Activated CD4-positive, CD25-positive, alpha-beta regulatory T cell treated with anti-CD3 and anti-CD28 coated beads, Interleukin-2, amount 50 U/mL, for 24 hours (primary cell): ENCODE measurements around the gene CACNA2D4.
A peak's percentile ranks its signal among the peaks of the same experiment; 100 is the strongest.

Experiments
- ATAC-seq, 2 donors: fragments of 150-1000 bp; cut with Tn5 transposase; one replicate each; pipeline ENCODE4 v1.10.0; 2021; ENCODE audit warnings: mild to moderate bottlenecking in 1 of 2, moderate library complexity in 1 of 2

The CACNA2D4 gene

DNA sequence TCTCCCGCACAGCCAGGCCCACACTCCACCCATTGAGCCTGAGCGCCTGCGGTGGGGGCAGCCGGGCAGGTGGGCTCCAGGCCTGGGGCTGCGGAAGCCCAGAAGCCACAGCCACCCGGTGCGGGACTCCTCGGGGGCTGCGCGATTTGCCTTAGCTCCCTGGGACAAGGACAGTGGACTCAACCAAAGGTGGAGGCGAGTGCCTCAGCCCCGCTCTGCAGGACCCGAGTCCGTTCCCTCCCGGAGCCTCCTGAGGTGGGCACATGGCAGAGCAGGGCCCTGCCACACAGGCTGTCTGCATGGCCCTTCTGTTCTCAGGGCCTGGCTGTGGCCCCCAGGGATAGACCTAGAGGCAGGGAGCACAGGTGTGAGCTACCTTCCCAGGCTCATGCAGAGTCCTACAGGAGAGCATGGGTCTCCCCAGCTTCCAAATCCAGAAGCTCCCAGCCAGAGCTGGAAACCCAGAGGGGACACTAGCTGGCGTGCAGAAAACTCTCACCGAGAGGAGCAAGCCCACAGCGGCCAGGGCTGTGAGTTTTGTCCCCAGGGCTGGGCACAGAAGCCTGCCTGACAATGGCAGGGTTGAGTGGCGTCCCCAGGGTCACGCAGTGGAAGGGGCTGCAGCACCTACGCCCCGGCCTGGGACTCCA is 120.3 kb downstream of the CACNA2D4 start:
- no peak for ATAC-seq

DNA sequence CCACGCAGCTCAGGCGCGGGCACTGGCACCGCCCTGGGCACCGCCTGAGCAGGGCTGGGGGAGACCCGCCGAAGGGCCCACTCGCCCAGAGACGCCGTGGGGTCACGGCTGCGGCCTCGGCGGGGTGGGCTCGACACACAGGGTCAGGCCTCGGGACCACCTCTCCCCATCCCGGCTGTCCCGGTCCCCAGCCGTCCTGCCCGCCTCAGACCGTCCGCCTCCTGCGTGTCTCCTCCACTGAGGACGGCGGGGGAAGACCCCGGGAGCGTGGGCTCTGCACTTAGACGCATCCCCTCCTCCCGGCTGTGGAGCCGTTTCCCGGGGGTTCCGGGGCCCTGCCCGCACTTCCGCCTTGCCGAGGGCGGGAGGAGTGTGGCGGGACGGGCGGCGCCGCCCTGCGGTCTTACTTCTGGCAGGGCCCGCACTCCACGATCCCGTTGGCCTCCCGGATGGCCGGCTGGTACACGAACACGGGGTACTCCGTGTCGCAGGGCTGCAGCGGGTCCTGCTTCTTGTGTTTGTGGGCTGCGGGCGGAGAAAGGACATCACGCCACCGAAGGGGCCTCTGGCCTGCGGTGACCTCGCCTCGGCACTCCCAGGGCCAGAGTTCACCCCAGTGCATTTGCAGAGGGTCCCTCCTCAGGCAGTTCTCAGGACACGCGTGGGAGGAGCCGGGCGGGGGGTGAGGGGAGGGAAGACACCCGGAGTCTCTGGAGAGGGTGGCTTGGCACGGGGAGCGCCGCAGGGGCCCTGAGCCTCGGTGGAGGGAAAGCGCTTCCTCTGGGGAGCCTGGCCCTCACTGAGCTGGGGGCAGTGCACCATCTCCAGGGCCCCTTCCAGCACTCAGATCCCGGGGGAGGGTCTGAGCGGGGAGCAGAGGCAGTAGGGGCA is 121.2 kb downstream of the CACNA2D4 start:
- ATAC-seq = peak in 1 of 2 donors; percentile 8

DNA sequence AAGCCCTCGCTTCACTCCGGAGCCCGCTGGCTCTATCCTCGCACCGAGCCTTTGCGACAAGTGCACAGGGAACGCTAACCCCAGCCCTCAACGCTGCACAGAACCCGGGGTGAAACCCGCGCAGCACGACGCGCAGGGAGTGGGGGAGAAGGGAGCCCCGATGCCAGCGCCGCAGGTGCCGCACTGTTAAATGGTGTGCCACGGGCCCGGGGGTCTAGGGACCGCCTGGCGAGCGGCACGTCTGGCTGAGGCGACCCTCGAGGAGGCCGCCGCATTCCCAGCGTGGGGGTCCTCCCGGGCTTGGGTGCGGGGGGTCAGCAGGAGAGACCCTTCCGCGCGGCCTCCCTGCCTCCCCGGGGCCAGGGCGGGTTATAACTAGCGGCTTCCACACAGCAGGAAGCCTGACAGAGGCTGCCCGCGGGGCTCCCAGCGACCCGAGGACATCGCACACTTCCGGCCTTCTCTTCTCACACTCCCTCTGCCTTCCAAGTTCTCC is 121.9 kb downstream of the CACNA2D4 start:
- peak; percentile 26 to 27 for ATAC-seq

DNA sequence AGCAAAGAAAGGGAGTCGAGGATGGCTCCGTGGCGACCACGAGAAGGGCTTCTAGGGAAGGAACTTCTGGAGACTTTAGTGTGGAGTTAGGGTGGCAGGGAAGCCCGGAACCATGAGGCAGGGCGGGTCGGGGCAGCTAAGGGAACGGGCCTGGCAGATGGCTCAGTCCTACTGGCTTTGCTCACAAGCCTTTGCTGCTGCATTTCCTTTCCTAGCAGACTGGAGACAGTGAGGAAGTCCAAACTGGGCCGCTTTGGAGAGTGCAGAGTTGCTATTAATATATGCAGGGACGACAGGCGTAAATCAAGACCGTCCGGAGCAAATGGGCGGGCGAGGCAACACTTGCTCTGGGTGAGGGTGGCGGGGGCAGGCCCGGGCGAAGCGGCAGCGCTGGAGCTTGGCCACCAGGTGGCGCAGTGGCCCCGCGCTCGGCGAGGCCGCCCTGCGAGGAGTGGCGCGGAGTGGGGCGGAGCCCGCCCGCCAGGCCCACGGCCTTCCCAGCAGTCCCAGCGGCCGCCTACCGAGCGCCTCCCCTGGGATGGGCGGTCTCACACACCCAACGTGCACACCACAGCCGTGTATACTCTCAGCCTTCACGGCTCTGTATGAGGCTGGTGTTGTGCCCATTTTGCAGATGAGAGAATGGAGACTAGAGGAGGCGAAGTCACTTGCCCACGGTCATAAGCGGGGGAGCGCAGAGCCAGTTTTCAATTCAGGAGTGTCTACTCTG is 122.5 kb downstream of the CACNA2D4 start:
- ATAC-seq = peak; percentile 98 to 99

DNA sequence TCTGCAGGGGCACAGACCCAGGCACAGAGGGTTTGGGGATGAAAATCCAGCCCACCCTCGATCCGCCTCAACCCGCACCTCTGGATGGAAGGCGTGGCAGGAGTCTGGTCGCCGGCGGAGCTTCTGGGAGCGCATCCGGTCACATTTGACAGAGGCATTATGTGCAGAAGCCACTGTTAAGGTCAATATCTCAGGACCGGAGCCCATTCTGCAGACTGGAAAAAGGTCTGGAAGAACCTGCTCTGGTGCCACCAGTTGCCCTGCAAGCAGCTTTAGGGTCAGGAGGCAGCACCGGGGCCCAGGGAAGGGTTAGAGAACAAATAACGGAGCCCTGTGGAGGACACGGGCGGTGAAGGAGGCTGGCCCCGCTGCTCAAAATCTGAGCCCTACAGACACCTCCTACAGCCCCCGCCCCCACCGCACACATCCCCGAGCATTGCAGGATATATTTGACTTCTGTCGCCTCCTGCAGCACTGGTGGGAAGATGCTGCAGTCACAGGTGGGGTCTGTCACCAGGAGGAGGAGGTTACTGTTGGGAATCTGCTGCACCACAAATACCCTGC is 123.1 kb downstream of the CACNA2D4 start:
- no peak for ATAC-seq

DNA sequence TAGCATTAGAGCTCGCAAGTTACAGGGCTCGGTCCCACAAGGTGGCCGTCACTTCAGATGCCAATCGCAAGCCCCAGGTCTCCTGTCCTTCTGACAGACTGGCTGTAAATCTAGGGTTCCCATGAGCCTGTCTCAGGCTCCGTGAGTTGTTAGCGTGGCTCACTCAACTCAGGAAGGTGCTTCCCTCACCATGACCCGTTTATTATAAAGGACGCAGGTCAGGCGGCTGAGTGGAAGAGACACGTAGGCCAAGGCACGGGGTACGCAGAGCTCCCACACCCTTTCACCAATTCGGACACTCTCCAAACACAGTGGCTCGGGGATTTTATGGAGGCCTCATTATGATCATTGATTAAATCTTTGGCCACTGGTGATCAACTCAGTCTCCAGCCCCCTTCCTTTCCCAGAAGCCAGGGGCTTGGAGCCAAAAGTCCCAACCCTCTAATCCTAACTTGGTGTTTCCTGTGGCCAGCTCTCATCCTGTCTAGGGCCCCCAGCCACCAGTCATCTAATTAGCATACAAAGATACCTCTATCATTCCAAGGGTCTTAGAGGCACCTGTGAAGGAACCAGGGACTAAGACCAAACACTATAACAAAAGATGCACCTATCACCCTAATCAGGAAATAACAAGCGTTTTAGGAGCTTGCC is 123.9 kb downstream of the CACNA2D4 start:
- no peak for ATAC-seq

DNA sequence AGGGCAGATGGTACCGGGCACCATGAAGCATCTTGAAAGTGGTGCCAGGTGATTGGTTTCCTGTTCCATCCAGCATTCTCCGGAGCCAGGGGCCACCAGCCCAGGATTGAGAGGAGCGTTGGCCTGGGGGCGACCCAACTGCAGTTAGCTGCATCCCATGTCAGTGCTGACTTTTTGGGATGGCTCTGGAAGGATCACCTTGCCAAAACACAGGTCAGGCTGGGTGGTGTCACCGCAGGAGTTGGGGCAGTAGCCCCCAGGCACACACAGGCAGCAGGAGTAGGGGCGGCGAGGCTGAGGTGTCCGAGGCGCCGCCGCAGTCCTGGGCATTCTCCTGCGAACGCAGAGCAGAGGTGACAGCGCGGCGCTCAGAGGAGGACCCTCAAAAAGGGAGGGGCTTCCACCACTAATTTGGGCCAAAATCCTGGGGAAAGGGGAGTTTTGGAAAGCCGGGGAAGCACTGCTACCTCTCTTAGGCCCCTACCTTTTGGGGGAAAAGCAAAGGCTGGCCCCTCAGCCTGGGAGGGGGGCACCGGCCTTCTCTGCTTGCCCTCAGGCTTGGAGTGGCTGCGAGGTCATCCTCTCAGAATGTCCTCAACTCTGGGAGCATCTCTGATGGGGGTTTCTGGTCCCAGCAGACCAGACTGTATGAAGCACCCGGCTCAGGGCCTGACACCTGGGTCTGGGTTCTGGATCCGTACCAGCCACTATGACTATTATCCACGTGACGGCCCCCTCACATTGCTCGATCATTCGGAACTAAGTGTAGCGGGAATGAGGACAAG is 124.8 kb downstream of the CACNA2D4 start:
- no peak for ATAC-seq

DNA sequence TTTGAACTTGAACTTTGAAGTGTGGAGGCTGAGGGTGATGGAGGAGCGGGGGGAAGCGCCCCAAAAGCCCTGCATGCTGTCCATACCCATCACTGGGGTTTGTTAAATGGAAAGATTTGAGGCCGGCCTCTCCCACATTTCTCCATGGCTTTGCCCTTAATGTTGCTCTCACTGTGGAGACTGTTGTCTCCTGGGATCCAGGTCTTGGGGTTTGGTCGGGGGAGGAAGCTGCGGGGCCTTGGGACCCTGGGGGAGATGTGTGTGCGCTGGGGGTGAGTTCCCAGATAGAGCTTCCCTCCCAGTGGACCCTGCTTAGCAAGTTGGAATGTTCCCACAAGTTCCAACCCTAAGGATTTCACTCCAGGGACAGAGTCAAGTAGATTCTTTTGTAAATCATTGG is 126.0 kb downstream of the CACNA2D4 start:
- ATAC-seq = no peak

DNA sequence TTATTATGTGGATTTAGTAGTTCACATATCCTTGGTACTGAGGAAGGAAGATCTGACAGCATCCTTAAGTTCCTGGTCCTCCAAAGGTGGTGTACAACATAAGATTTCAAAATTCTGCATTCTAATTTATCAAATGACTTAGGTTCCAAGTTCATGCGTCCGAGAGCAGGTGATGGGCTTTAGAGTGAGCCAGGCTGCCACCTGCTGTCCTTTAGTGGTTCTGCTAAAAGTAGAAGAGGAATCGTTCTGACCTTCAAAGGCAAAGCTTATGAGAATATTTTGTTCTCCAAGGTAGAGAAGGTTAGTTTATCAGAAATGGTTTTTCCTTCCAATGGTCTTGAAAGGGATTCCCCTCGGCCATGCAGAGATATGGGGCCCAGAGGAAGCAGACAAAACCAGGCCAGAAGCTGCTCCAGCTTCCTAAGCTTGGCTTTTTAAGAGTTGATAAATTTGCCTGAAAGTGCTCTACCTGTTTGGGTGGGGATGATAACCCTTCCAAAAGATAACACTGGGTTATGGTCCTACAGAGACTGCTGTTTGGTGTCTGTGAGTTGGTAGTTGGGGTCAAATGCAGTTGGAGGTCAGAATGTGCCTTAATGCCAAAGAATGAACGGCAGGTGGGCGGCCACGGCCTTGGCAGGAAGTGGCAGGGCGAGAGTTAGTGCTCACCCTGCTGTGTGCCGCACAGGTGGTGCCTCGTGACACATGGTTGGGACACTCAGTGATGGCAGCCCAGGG is 127.2 kb downstream of the CACNA2D4 start:
- peak; percentile 14 to 15 for ATAC-seq

DNA sequence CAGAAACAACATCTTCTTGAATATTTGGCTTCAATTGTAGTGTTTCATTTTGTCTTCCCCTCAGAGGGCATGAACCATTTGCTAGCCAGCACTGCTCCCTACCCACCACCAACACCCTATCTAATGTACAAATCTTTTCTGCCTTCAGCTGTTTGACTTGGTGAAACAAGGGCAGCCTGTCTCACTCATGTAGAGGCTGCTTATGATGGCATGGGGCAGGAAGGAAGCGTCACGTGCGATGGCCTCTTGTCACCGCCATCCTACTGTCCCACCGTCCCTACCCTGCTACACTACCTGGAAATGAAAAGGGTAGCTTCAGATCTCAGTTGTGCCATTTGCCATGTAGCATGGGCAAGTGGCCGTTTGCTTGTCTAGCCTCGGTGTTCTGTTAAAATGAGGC is 128.0 kb downstream of the CACNA2D4 start:
- no peak for ATAC-seq

DNA sequence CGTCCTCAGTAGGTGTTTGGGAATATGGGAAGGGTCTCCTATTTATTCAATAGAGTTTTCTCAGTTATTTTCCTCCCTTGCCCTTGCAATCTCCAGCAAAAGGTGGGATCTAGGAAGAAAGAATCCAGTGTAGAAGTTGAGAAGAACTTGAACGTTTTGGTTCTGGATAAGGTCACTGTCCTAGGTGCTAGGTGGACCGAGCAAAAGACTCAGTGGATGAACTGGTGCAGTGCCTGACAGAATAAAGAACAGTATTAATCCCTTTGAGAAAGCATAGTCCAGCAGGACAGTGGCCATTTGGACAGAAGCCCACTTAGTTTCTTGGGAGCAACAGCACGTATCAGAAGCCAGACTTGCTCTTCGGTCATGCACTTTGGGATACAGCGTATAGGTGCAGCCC is 130.7 kb downstream of the CACNA2D4 start:
- no peak for ATAC-seq

DNA sequence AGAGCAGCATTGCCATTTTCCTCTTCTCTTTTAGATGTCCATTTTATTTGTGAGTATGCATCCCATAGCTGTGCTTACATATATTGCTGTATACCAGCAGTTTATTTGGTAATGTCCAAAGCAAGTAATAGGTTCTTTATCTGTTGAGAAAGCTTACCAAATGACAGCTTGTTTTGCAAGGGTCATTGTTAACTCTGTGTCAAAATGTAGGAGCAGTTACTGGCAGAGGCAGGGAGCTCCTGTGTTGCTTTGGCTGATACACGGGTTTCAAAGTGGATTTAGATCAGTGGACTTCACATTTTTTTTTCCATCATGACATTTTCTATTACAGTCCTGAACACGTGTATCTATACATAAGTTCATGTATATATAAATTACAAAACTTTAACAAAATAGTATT is 136.2 kb downstream of the CACNA2D4 start:
- ATAC-seq = no peak

DNA sequence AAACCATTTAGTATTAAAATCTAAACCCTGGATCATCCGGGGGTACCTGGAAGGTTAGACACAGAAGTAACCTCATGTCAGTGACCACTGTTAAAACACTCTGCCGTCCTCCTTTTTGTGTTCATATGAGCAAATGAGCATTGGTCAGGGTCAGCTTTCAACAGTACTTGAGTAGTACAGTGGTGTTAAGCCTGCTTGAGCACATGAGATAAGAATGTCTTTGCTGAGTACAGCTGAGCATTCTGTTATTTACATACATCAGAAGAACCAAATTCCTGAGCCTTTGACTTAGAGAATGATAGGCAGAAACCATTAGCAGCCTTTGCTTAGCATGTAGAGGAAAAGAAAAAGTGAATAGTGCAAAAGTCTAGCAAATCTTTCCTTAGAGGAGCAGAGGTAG is 136.7 kb downstream of the CACNA2D4 start:
- ATAC-seq = no peak

DNA sequence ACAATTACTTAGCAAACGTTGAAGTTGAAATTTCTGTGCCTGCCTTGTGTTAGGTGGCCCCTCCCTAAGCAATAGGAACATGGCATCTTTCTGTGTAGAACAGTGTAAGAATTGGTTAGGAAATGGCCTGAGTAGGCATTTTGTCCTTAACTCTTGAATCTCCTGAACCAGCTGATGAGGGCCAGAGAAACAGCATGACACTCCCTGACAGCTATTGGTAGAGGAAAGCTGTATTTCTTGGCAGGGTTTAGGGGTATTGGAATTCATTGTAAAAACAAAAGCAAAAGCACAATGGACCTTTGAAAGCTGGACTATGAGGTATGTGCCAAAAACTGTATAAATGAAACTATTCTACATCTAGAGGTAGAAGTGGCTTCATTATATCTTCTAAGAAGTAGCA is 138.7 kb downstream of the CACNA2D4 start:
- ATAC-seq = no peak

DNA sequence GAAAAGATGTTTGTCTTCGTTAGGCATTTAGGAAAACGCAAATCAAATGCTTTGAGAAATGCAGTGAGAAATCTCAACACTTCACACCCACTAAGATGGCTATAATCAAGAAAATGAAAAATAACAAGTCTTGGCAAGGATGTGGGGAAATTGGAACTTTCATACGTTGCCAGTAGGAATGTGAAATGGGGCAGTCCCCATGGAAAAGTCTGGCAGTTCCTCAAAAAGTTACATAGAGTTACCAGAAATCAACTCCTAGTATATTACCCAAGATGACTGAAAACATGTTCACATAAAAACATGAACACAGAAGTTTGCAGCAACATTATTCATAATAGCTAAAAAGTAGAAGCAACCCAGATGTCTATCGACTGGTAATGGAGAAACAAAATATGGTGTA is 139.5 kb downstream of the CACNA2D4 start:
- ATAC-seq = no peak

DNA sequence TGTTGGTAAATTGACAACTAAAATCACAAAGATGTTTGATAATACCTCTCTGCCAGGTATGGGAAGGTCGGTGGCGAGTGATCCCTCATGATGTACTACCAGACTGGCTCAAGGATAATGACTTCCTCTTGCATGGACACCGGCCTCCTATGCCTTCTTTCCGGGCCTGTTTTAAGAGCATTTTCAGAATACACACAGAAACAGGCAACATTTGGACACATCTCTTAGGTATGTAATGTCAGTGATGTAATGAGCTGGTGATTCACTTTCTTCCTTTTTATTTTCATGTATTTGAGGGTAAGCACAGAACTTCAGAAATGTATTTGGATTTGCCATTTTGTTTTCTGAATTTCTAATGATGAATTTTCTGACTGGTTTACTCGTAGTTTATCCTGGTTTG is 140.7 kb downstream of the CACNA2D4 start:
- ATAC-seq = no peak

DNA sequence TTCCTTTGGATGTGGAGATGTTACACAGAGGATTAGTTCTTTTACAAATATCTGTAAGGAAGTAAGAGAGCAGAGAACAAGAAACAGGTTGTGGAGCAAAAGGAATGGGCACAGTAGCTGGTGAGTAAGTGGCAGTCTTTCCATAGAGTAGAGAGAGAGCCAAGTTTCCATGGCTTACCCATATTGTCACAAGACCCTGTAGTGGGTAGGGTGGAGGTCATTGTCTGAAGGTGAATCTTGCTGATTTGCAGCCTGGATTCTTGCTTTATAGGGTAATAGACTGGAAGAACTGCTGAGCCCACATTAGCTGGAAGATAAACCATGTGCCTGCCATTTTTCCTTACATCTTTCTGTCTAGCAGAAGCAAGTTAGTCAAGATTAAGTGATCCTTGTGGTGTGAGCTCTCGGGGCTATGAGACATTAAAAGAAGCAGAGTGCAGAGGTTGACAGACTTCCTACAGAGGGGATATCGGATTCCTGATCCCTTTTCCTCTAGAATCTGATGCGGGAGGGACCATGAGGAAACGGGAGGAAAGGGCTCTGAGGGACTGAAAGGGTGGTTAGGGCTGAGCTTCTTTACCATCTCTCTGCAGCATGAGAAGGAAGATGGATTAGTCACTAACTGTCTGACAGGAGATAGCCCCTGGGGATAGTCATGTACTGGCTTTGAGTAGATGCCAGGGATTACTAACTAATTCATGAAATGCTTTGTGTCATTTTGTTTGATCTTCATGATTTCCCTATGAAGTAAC is 142.1 kb downstream of the CACNA2D4 start:
- ATAC-seq = peak in 1 of 2 donors; percentile 33

DNA sequence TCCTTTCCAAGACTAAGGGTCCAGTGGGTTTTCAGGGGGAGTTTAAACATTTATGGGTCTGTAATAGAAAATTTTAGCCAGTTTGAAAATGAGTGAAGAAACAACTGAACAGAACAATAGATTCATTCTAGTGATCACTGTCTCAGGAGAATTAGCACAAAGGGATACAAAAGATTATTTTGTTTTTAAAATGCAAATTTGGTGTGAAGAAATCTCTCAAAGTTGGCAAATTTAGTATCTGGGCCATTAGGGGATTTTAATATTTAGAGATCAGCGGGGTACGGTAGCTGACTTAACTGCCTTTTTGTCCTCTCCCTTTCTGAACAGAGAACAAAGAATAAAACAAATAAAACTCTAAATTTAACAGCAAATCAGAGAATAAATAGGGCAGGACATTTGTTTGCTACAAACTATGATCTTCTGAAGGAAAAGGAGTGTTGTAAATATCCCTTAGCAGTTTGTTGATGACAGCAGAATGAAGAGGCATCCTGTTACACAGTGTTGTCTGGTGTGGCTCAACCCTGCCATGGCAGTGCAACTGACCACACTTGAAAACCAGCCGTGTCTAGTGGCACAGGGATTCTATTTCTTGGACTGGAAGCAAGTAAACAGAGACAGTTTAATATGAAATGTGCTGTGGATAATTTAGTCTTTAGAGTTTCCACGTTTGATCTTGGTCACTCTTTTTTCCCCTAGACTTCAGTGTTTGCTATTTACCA is 144.4 kb downstream of the CACNA2D4 start:
- no peak for ATAC-seq

DNA sequence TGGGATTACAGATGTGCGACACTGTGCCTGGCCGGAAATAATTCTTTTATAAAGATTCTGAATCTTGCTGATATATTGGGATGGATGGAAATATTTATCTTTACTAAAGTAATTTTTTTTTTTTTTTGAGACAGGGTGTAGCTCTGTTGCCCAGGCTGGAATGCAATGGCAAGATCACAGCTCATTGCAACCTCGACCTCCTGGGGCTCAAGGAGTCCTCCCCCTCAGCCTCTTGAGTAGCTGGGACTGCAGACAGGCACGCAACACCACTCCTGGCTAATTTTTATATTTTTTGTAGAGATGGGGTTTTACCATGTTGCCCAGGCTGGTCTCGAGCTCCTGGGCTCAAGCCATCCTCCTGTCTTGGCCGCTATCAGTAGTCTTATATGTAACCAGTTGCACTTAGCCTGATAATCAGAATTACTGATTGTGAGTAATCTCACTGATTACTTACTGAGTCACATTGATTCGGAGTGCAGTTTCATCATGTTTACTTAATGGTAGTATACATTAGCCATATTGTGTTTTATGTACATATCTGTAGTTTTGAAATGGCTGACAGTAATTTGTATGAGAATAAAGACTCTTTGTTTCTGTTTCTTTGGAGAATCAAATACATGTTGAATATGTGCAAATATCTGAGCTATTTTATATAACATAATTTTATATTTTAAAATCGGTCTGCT is 148.5 kb downstream of the CACNA2D4 start:
- ATAC-seq = no peak
